ENCODE data around the gene BBX. TPM values are rescaled to one million over a fixed set of nuclear protein-coding genes. Genes with fewer than 3 reads are reported as not detected.

The BBX gene
- total RNA-seq, 1 experiment from 2014 or later, result 66.8 TPM

DNA sequence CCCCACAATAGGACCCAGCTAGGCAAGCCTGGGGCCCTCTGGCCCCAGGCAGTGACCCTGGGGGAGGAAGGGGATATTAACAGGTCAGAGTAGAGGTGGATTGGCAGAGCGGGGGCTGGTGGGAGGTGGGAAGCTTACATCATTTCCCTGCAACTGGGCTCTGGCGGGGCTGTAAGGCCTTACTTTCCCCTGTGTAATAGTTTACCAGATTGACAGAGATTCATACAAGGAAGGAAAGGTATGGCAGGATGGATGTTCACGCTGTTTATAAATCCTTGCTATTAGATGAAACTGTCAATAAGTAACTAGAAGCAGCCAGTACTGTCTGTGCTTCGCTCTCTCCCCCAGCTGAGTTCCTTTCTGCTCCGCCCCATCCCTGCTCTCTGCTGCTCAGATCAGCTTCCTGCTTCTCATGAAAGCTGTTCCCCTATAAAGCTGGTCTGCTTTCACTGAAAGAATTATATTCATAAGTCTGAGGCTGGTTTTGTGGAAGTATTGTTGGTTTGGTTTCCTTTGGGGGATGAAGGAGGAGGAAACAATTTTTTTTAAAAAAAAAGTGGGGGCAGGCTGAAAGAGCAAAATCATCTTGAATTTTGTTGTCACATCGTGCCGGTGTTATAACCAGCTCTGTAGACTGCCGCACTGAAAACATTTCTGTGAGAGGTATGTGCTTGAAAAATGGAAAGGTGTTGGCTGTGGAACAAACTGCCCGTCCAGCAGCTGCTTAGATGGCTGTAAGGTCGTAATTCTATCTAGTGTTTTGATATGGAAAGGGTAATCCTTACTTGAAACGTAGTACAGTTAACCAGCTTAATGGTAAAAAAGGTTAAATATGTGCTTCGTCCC, 76.4 kb downstream of the BBX start:
- no peaks in the 10 kb centered on the region for H3K27me3 ChIP-seq (ENCODE audit: low read length)
- peak overlapping the region; percentile 36; the same call in 1 of the 2 replicates for H3K9ac ChIP-seq (ENCODE audit: low read length)
- peak; percentile 34 for DNase-seq
- no peaks in the 10 kb centered on the region for H3K36me3 ChIP-seq (ENCODE audit: low read depth, low read length)
- POLR2A ChIA-PET (ENCODE audit: unreplicated experiment), result interaction anchor here (0.6 kb wide), 1 partner anchor 793 kb away, joined by 3 read pairs; no protein-coding TSS in a partner anchor
- BruUV-seq (replicated peaks), result no TSS peak
- H3K79me2 ChIP-seq (ENCODE audit: low read length), result no peaks in the 10 kb centered on the region
- peak overlapping the region; percentile 82 for H3K4me2 ChIP-seq (ENCODE audit: low read length)
- H3K9me3 ChIP-seq (ENCODE audit: low read length), result no peaks in the 10 kb centered on the region
- H3K27ac ChIP-seq (ENCODE audit: low read length), result peak overlapping the region; percentile 0; the same call in 1 of the 2 replicates
- no peaks in the 10 kb centered on the region for H4K20me1 ChIP-seq (ENCODE audit: low read length)
- peaks cover 15% of the 10 kb centered on the region for H3K4me1 ChIP-seq (ENCODE audit: insufficient read depth, low read length)
- ATAC-seq, result peak; percentile 95
- TF ChIP-seq EZH2 (IDR thresholded peaks at IDR 0.05; ENCODE audit: low read length, unreplicated experiment) (no peak), EZH2phosphoT487 (IDR thresholded peaks at IDR 0.05; ENCODE audit: borderline replicate concordance, low read length) (no peak)
- TF ChIP-seq, protein P1, sequence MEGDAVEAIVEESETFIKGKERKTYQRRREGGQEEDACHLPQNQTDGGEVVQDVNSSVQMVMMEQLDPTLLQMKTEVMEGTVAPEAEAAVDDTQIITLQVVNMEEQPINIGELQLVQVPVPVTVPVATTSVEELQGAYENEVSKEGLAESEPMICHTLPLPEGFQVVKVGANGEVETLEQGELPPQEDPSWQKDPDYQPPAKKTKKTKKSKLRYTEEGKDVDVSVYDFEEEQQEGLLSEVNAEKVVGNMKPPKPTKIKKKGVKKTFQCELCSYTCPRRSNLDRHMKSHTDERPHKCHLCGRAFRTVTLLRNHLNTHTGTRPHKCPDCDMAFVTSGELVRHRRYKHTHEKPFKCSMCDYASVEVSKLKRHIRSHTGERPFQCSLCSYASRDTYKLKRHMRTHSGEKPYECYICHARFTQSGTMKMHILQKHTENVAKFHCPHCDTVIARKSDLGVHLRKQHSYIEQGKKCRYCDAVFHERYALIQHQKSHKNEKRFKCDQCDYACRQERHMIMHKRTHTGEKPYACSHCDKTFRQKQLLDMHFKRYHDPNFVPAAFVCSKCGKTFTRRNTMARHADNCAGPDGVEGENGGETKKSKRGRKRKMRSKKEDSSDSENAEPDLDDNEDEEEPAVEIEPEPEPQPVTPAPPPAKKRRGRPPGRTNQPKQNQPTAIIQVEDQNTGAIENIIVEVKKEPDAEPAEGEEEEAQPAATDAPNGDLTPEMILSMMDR (conservative IDR thresholded peaks at IDR 0.05; ENCODE audit: low read depth, low read length), result no peak
- intact Hi-C loops (cut with micrococcal nuclease), result loop anchor here (5.0 kb wide), 1 partner anchor 787 kb away; no protein-coding TSS in a partner anchor
- peak overlapping the region; percentile 59 for H3K4me3 ChIP-seq (ENCODE audit: low read length)
- H2AFZ ChIP-seq (ENCODE audit: low read length), result peak overlapping the region; percentile 77
- no peaks in the 10 kb centered on the region for H3K9me2 ChIP-seq (replicated peaks; ENCODE audit: low read length)
- H3F3A ChIP-seq (ENCODE audit: low read length, unreplicated experiment), result no peaks in the 10 kb centered on the region
- CTCF ChIA-PET, result interaction anchor here (0.6 kb wide), 1 partner anchor 24 kb away, joined by 3 read pairs; no protein-coding TSS in a partner anchor

DNA sequence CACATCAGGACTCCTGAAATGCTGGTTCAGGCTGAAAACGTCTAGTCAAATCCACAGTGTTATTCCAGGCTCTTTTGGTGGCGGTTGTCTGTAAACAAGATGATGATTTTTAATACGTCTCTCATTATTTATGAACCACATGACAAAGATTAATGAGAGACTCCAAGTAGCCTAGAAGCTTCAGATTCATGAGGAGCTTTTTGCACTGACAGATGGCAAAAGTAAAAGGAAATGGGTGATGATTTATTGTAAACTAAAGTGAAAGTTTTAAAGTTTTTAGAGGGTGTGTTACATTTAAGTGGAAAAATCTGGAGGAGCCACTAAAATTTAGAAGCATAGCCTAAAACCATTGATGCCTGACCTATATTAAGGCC, 77.0 kb downstream of the BBX start:
- Histone ChIP-seq H2AFZ (ENCODE audit: low read length) (peak overlapping the region; percentile 77), H3K27me3 (ENCODE audit: low read length) (no peaks in the 10 kb centered on the region), H3K36me3 (ENCODE audit: low read depth, low read length) (no peaks in the 10 kb centered on the region), H3K4me3 (ENCODE audit: low read length) (peak overlapping the region; percentile 59), H3K9me2 (replicated peaks; ENCODE audit: low read length) (no peaks in the 10 kb centered on the region), H4K20me1 (ENCODE audit: low read length) (no peaks in the 10 kb centered on the region), H3K9ac (ENCODE audit: low read length) (peak overlapping the region; percentile 36; the same call in 1 of the 2 replicates), H3K9me3 (ENCODE audit: low read length) (no peaks in the 10 kb centered on the region), H3F3A (ENCODE audit: low read length, unreplicated experiment) (no peaks in the 10 kb centered on the region), H3K4me1 (ENCODE audit: insufficient read depth, low read length) (peaks cover 15% of the 10 kb centered on the region), H3K4me2 (ENCODE audit: low read length) (peak overlapping the region; percentile 82), H3K27ac (ENCODE audit: low read length) (no peak overlapping the region), H3K79me2 (ENCODE audit: low read length) (no peaks in the 10 kb centered on the region)
- POLR2A ChIA-PET (ENCODE audit: unreplicated experiment), result interaction anchor here (0.6 kb wide), 2 partner anchors 792 to 1490 kb away, joined by 3 read pairs; no protein-coding TSS in a partner anchor
- DNase-seq (no peak), ATAC-seq (no peak)
- intact Hi-C loops (cut with micrococcal nuclease), result loop anchor here (5.0 kb wide), 1 partner anchor 787 kb away; no protein-coding TSS in a partner anchor
- no TSS peak for BruUV-seq (replicated peaks)
- TF ChIP-seq, protein P1 (conservative IDR thresholded peaks at IDR 0.05; ENCODE audit: low read depth, low read length), result no peak
- TF ChIP-seq EZH2phosphoT487 (IDR thresholded peaks at IDR 0.05; ENCODE audit: borderline replicate concordance, low read length) (no peak), EZH2 (IDR thresholded peaks at IDR 0.05; ENCODE audit: low read length, unreplicated experiment) (no peak)
- CTCF ChIA-PET, result interaction anchor here (0.6 kb wide), 1 partner anchor 23 kb away, joined by 3 read pairs; no protein-coding TSS in a partner anchor
